ENCODE measurements around the gene MARCHF10. TPM values are rescaled to one million over a fixed set of nuclear protein-coding genes. Genes with fewer than 3 reads are reported as not detected.

The MARCHF10 gene
- total and polyA plus RNA-seq, 2 experiments from 2014 or later: 1.8 to 2.1 TPM

- no peaks in the 10 kb centered on the region for H3K79me2 ChIP-seq (ENCODE audit: insufficient read depth)
- no peaks in the 10 kb centered on the region for H3K4me1 ChIP-seq (ENCODE audit: insufficient read depth)
- no peak overlapping the region for H2AFZ ChIP-seq
- in situ Hi-C loops (cut with MboI): no loop called here
- H3K9me2 ChIP-seq (ENCODE audit: insufficient read depth): no peaks in the 10 kb centered on the region
- no peak overlapping the region for H3K4me3 ChIP-seq
- DNase-seq: no peak
- no peaks in the 10 kb centered on the region for H3F3A ChIP-seq (ENCODE audit: insufficient read depth)
- H3K9me3 ChIP-seq (ENCODE audit: low read depth): no peaks in the 10 kb centered on the region
- no peaks in the 10 kb centered on the region for H4K20me1 ChIP-seq (ENCODE audit: insufficient read depth)
- no peak overlapping the region for H3K4me2 ChIP-seq (ENCODE audit: unreplicated experiment)
- H3K27ac ChIP-seq: no peak overlapping the region
- no peaks in the 10 kb centered on the region for H3K27me3 ChIP-seq (replicated peaks; ENCODE audit: insufficient read depth)
- WGBS, 2 experiments (ENCODE audit: low coverage in 1 of 2, low lambda C conversion rate in 2 of 2, missing lambda C conversion rate in 2 of 2): 62 to 64% methylated on average over 6 of the region's 6 CpGs
- TF ChIP-seq EZH2 (IDR thresholded peaks at IDR 0.05; ENCODE audit: insufficient read depth, poor library complexity, severe bottlenecking) (no peak), EZH2phosphoT487 (IDR thresholded peaks at IDR 0.05; ENCODE audit: insufficient read depth, low read depth) (no peak)
- H3K36me3 ChIP-seq (ENCODE audit: low read depth): no peaks in the 10 kb centered on the region
- H3K9ac ChIP-seq: no peak overlapping the region
Measured at GRCh38 chr17:62727916-62728672, 80.0 kb downstream of the MARCHF10 start.

GRCh38 chr17:62725791-62726249 lies 82.3 kb downstream of the MARCHF10 start:
- TF ChIP-seq EZH2phosphoT487 (IDR thresholded peaks at IDR 0.05; ENCODE audit: insufficient read depth, low read depth): no peak
- TF ChIP-seq EZH2 (IDR thresholded peaks at IDR 0.05; ENCODE audit: insufficient read depth, poor library complexity, severe bottlenecking): no peak
- Histone ChIP-seq H3K36me3 (ENCODE audit: low read depth) (no peaks in the 10 kb centered on the region), H3K9ac (no peak overlapping the region), H3K4me3 (no peak overlapping the region), H3K27me3 (replicated peaks; ENCODE audit: insufficient read depth) (no peaks in the 10 kb centered on the region), H3K9me2 (ENCODE audit: insufficient read depth) (no peaks in the 10 kb centered on the region), H3K4me1 (ENCODE audit: insufficient read depth) (no peaks in the 10 kb centered on the region), H3K9me3 (ENCODE audit: low read depth) (no peaks in the 10 kb centered on the region), H3K27ac (no peak overlapping the region), H3K79me2 (ENCODE audit: insufficient read depth) (no peaks in the 10 kb centered on the region), H3K4me2 (ENCODE audit: unreplicated experiment) (no peak overlapping the region), H3F3A (ENCODE audit: insufficient read depth) (no peaks in the 10 kb centered on the region), H4K20me1 (ENCODE audit: insufficient read depth) (no peaks in the 10 kb centered on the region), H2AFZ (no peak overlapping the region)
- no peak for DNase-seq
- 57 to 59% methylated on average over 5 of the region's 5 CpGs for WGBS, 2 experiments (ENCODE audit: low coverage in 1 of 2, low lambda C conversion rate in 2 of 2, missing lambda C conversion rate in 2 of 2)
- in situ Hi-C loops (cut with MboI): no loop called here

- Histone ChIP-seq H3K9me2 (ENCODE audit: insufficient read depth) (no peaks in the 10 kb centered on the region), H3F3A (ENCODE audit: insufficient read depth) (peaks cover 1% of the 10 kb centered on the region; the same call in 1 of the 2 replicates), H3K36me3 (ENCODE audit: low read depth) (no peaks in the 10 kb centered on the region), H4K20me1 (ENCODE audit: insufficient read depth) (no peaks in the 10 kb centered on the region), H3K4me3 (no peak overlapping the region), H3K27me3 (replicated peaks; ENCODE audit: insufficient read depth) (no peaks in the 10 kb centered on the region), H3K79me2 (ENCODE audit: insufficient read depth) (no peaks in the 10 kb centered on the region), H3K9me3 (ENCODE audit: low read depth) (no peaks in the 10 kb centered on the region), H3K4me2 (ENCODE audit: unreplicated experiment) (no peak overlapping the region), H3K4me1 (ENCODE audit: insufficient read depth) (no peaks in the 10 kb centered on the region), H2AFZ (no peak overlapping the region), H3K9ac (no peak overlapping the region), H3K27ac (no peak overlapping the region)
- WGBS, 2 experiments (ENCODE audit: low coverage in 1 of 2, low lambda C conversion rate in 2 of 2, missing lambda C conversion rate in 2 of 2): 65 to 71% methylated on average over 16 of the region's 16 CpGs
- in situ Hi-C loops (cut with MboI): no loop called here
- DNase-seq: peak; percentile 40
- no peak for TF ChIP-seq EZH2 (IDR thresholded peaks at IDR 0.05; ENCODE audit: insufficient read depth, poor library complexity, severe bottlenecking)
- no peak for TF ChIP-seq EZH2phosphoT487 (IDR thresholded peaks at IDR 0.05; ENCODE audit: insufficient read depth, low read depth)
Measured at GRCh38 chr17:62724398-62725146, 83.5 kb downstream of the MARCHF10 start.

GRCh38 chr17:62723842-62724241 lies 84.3 kb downstream of the MARCHF10 start:
- H3K4me3 ChIP-seq: no peak overlapping the region
- H3K27ac ChIP-seq: no peak overlapping the region
- no peak overlapping the region for H3K4me2 ChIP-seq (ENCODE audit: unreplicated experiment)
- H3K9me3 ChIP-seq (ENCODE audit: low read depth): no peaks in the 10 kb centered on the region
- no peaks in the 10 kb centered on the region for H3K9me2 ChIP-seq (ENCODE audit: insufficient read depth)
- no peaks in the 10 kb centered on the region for H3K27me3 ChIP-seq (replicated peaks; ENCODE audit: insufficient read depth)
- H4K20me1 ChIP-seq (ENCODE audit: insufficient read depth): no peaks in the 10 kb centered on the region
- TF ChIP-seq EZH2phosphoT487 (IDR thresholded peaks at IDR 0.05; ENCODE audit: insufficient read depth, low read depth): no peak
- peak; percentile 37 for DNase-seq
- H3K4me1 ChIP-seq (ENCODE audit: insufficient read depth): peaks cover 2% of the 10 kb centered on the region
- in situ Hi-C loops (cut with MboI): no loop called here
- 64 to 66% methylated on average over 7 of the region's 7 CpGs for WGBS, 2 experiments (ENCODE audit: low coverage in 1 of 2, low lambda C conversion rate in 2 of 2, missing lambda C conversion rate in 2 of 2)
- no peaks in the 10 kb centered on the region for H3K36me3 ChIP-seq (ENCODE audit: low read depth)
- H3K9ac ChIP-seq: no peak overlapping the region
- peaks cover 8% of the 10 kb centered on the region; the same call in 1 of the 2 replicates for H3F3A ChIP-seq (ENCODE audit: insufficient read depth)
- H3K79me2 ChIP-seq (ENCODE audit: insufficient read depth): no peaks in the 10 kb centered on the region
- no peak overlapping the region for H2AFZ ChIP-seq
